ENCODE measurements around the gene EVC.
"Not testable (repeated sequence)": the region's sequence is repeated elsewhere in the genome, so short reads cannot be mapped to it uniquely, and the experiment has no call there.

The EVC gene

DNA sequence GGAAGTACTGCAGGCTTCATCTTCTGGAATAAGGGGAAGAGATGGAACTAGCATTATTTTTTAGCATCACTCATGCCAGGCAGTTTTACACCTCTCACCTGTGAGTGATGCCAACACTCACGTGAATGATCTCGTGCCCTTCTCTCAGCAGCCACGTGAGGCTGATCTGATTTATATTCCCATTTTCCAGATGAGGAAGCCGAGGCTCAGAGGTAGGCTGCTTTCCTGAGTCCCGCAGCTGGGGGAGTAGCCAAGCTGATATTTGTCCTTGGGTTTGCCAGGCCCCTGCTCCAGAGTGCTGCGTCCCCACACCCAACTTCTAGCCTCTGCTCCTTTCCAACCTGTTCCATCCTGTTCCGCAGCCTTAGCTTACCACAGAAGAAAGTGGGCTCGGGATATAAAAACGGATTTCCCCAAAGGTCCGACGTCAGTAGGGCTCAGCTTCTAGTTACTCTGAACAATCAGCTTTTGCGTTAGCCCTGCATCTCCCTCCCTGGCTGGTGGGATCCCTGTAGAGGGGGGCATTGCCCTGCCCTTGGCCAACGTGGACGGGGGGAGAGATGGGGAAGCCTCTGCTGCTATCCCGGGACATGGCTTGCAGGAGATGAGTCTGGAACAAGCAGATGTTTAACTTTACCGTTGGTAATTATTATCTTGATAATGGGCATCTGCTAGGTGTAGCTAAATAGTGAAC lies 9.3 kb downstream of the EVC start:
- no peak for TF ChIP-seq CTCF (conservative IDR thresholded peaks at IDR 0.05; ENCODE audit: low read length)
- no peak for DNase-seq (ENCODE audit: low read depth)
- H3K4me3 ChIP-seq (ENCODE audit: low read length), result no peak overlapping the region

- DNase-seq (ENCODE audit: low read depth), result no peak
- no peak overlapping the region for H3K4me3 ChIP-seq (ENCODE audit: low read length)
- no peak for TF ChIP-seq CTCF (conservative IDR thresholded peaks at IDR 0.05; ENCODE audit: low read length)
Observed at GRCh38 chr4:5720980-5721379, 10.0 kb downstream of the EVC start.

DNA sequence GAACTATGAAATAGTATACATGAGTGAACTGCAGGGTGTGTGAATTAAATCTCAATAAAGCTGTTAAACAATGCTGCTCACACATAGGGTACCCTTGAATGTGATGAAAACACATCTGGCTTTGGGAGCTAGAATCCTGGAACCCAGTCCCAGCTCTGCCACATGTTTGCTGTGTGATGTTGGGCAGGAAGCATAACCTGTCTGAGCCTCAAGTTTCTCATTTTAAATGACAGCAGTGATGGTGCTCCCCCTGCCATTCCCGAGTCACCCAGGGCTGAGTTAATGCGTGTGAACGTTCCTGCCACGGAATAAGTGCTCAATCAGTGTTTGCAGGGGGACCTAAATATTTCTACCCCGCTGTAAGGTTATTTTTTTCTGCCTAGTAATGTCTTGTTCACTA lies 10.9 kb downstream of the EVC start:
- no peak overlapping the region for H3K4me3 ChIP-seq (ENCODE audit: low read length)
- DNase-seq (ENCODE audit: low read depth), result no peak
- no peak for TF ChIP-seq CTCF (conservative IDR thresholded peaks at IDR 0.05; ENCODE audit: low read length)

GRCh38 chr4:5722328-5722727 lies 11.3 kb downstream of the EVC start:
- TF ChIP-seq CTCF (conservative IDR thresholded peaks at IDR 0.05; ENCODE audit: low read length), result no peak
- peak; percentile 64 for DNase-seq (ENCODE audit: low read depth)
- no peak overlapping the region for H3K4me3 ChIP-seq (ENCODE audit: low read length)

DNA sequence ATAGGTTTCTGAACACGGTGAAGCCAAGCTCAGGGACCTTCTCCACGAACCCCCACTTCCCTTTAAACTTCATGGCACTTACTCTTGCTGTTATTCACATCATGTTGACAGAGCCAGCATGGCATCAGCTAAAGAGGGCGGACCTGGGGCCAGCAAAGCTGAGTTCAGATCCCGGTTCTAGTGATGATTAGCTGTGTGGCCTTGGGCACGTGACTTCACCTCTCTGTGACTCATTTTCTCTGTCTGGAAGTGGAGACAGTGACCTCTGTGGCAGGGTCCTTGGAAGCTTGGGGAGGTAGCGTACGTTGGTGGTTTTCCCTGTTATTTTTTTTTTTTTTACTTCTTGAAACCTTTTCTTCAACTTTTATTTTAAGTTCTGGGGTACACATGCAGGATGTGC lies 13.4 kb downstream of the EVC start:
- no peak for DNase-seq (ENCODE audit: low read depth)
- H3K4me3 ChIP-seq (ENCODE audit: low read length), result no peak overlapping the region
- no peak for TF ChIP-seq CTCF (conservative IDR thresholded peaks at IDR 0.05; ENCODE audit: low read length)

DNA sequence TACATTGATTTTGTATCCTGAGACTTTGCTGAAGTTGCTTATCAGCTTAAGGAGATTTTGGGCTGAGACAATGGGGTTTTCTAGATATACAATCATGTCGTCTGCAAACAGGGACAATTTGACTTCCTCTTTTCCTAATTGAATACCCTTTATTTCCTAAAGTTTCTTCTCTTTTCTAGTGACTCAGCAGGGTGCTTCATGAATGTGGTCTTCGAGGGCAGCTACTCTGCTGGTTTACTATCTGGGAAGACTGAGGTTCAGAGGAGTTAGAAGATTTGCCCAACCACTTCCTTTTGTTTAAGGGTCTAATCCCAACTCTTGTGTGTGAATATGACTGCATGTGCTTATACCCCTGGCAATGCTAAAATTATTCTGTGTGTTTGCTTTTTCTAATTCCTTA lies 17.4 kb downstream of the EVC start:
- not testable (repeated sequence) for H3K4me3 ChIP-seq (ENCODE audit: low read length); DNase-seq (ENCODE audit: low read depth)

DNA sequence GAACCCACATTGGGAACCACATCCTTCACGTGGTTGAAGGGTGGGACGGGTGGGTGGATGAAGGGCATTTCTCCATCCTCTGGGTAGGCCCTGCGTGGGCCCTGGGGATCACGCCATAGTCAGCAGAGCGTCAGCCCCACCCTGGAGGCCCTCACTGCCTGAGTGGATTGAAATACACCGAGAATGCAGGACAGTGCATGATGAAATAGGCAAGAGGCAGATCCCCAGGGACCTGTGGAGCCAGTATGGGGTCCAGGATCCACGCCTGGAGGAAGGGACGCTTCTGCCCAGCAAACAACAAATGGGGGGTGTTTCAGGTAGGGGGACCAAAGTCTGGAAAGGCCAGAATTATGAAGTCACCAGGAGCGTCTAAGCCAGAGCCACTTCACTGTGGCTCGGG lies 19.4 kb downstream of the EVC start:
- no peak for TF ChIP-seq CTCF (conservative IDR thresholded peaks at IDR 0.05; ENCODE audit: low read length)
- no peak overlapping the region for H3K4me3 ChIP-seq (ENCODE audit: low read length)
- no peak for DNase-seq (ENCODE audit: low read depth)
